PC-9 (cell line): ENCODE results near the gene STOML1. TPM values are rescaled to one million over a fixed set of nuclear protein-coding genes. Genes with fewer than 3 reads are reported as not detected.

Experiments
- BruUV-seq: library from RNA; stranded (reverse); fragments of 400-500 nt; replicated peaks from 2 replicates; lab custom pipeline; 2021; lab: Mats Ljungman, UMichigan
- CTCF ChIA-PET: fragments of 300-600 bp; sonication (Branson Sonifier 250); formaldehyde crosslinking; loops from one replicate; lab custom pipeline; 2022; ENCODE audit warnings: antibody characterized with exemption; lab: Charles Lee
- POLR2A ChIA-PET: fragments of 300-600 bp; sonication (Branson Sonifier 250); formaldehyde crosslinking; loops from one replicate; lab custom pipeline; 2022; ENCODE audit warnings: antibody characterized with exemption; ENCODE audit not compliant: unreplicated experiment; lab: Charles Lee
- DNase-seq, 2 experiments: peaks; one replicate each; pipeline versions ENCODE4 v3.0.0 to v3.0.0-alpha.2; 2015 to 2022; ENCODE audit warnings: mixed read lengths in 1 of 2
- H2AFZ ChIP-seq: fragments of 200-600 bp; sonication (generic); 2 replicates; pipeline ENCODE4 v1.8.1; 2017; ENCODE audit warnings: antibody characterized with exemption
- H3F3A ChIP-seq: fragments of 200-600 bp; sonication (generic); 2 replicates; pipeline ENCODE4 v1.8.1; 2017; ENCODE audit warnings: antibody characterized with exemption, mild to moderate bottlenecking, low read depth; ENCODE audit not compliant: insufficient read depth
- H3K27ac ChIP-seq: fragments of 200-600 bp; sonication (generic); 2 replicates; pipeline ENCODE4 v1.6.1; 2016; ENCODE audit warnings: mixed run types
- H3K27me3 ChIP-seq: fragments of 200-600 bp; sonication (generic); 2 replicates; pipeline ENCODE4 v1.6.1; 2016; ENCODE audit warnings: low read depth, mixed run types; ENCODE audit not compliant: insufficient read depth
- H3K36me3 ChIP-seq: fragments of 200-600 bp; sonication (generic); 2 replicates; pipeline ENCODE4 v1.6.1; 2016; ENCODE audit warnings: low read depth, mixed run types
- H3K4me1 ChIP-seq: fragments of 200-600 bp; sonication (generic); replicated peaks from 2 replicates; pipeline ENCODE4 v1.6.1; 2016; ENCODE audit warnings: mixed run types; ENCODE audit not compliant: insufficient read depth
- H3K4me2 ChIP-seq: fragments of 200-600 bp; sonication (generic); 2 replicates; pipeline ENCODE4 v1.6.1; 2017; ENCODE audit warnings: mixed run types
- H3K4me3 ChIP-seq: fragments of 200-600 bp; sonication (generic); 2 replicates; pipeline ENCODE4 v1.6.1; 2016; ENCODE audit warnings: mixed run types
- H3K79me2 ChIP-seq: fragments of 200-600 bp; sonication (generic); 2 replicates; pipeline ENCODE4 v1.6.1; 2017; ENCODE audit warnings: low read depth, mixed run types
- H3K9me2 ChIP-seq: fragments of 200-600 bp; sonication (generic); 2 replicates; pipeline ENCODE4 v1.8.1; 2017; ENCODE audit warnings: mild to moderate bottlenecking; ENCODE audit not compliant: insufficient read depth
- H3K9me3 ChIP-seq: fragments of 200-600 bp; sonication (generic); 2 replicates; pipeline ENCODE4 v1.8.1; 2016; ENCODE audit warnings: low read depth; ENCODE audit not compliant: insufficient read depth
- H4K20me1 ChIP-seq: fragments of 200-600 bp; sonication (generic); 2 replicates; pipeline ENCODE4 v1.8.1; 2017; ENCODE audit not compliant: insufficient read depth
- CTCF ChIP-seq: fragments of 200-600 bp; sonication (generic); conservative IDR thresholded peaks from 2 replicates; pipeline ENCODE4 v1.6.1; 2017; ENCODE audit warnings: mixed run types, antibody characterized with exemption, mild to moderate bottlenecking, moderate library complexity
- EZH2 ChIP-seq: fragments of 200-600 bp; sonication (generic); IDR thresholded peaks from 2 replicates; pipeline ENCODE4 v1.8.0; 2017; ENCODE audit warnings: antibody characterized with exemption, low read depth
- intact Hi-C: fragments of 100-400 bp; cut with micrococcal nuclease; formaldehyde crosslinking; loops from one replicate; pipeline ENCODE4 v1.10.0; 2022; ENCODE audit not compliant: unreplicated experiment
- total RNA-seq: library from RNA; stranded (reverse); gene quantifications from 2 replicates; pipeline ENCODE4 v1.2.3, GENCODE V29; 2021

The STOML1 gene
- total RNA-seq, 1 experiment from 2014 or later: 6.1 TPM

- H3K4me2 ChIP-seq: peak overlapping the region; percentile 98
- CTCF ChIA-PET: interaction anchor here (0.6 kb wide), 1 partner anchor 1256 kb away, joined by 10 read pairs; no protein-coding TSS in a partner anchor
- peak overlapping the region; percentile 90; the same call in 1 of the 2 replicates for H3K27ac ChIP-seq
- no peaks in the 10 kb centered on the region for H3K9me3 ChIP-seq
- intact Hi-C loops: no loop called here
- peaks cover 48% of the 10 kb centered on the region for H3K36me3 ChIP-seq
- peaks cover 41% of the 10 kb centered on the region for H3K79me2 ChIP-seq
- no peak overlapping the region for H2AFZ ChIP-seq
- BruUV-seq: no TSS peak
- DNase-seq: no peak
- H4K20me1 ChIP-seq: 0 out of 2 replicates have a peak, but pooled peaks cover 4% of the 10 kb centered on the region
- no peak overlapping the region for H3K4me3 ChIP-seq
- no peaks in the 10 kb centered on the region for H3K27me3 ChIP-seq
- H3K9me2 ChIP-seq: no peaks in the 10 kb centered on the region
- H3K4me1 ChIP-seq: peaks cover 67% of the 10 kb centered on the region
- TF ChIP-seq EZH2 (no peak), CTCF (no peak)
- POLR2A ChIA-PET: no interaction called here
- peaks cover 50% of the 10 kb centered on the region for H3F3A ChIP-seq
These were observed 49.3 kb downstream of the STOML1 start for GRCh38 chr15:73942751-73943270.

GRCh38 chr15:73941871-73942635, 50.0 kb downstream of the STOML1 start:
- POLR2A ChIA-PET: interaction anchor here (0.5 kb wide), 1 partner anchor 418 kb away, joined by 3 read pairs; no protein-coding TSS in a partner anchor
- TF ChIP-seq CTCF: no peak
- no peak for TF ChIP-seq EZH2
- Histone ChIP-seq H3K36me3 (peaks cover 42% of the 10 kb centered on the region), H2AFZ (no peak overlapping the region), H3K79me2 (peaks cover 49% of the 10 kb centered on the region), H3K9me2 (no peaks in the 10 kb centered on the region), H3K4me1 (peaks cover 75% of the 10 kb centered on the region), H4K20me1 (0 out of 2 replicates have a peak, but pooled peaks cover 4% of the 10 kb centered on the region), H3K27me3 (no peaks in the 10 kb centered on the region), H3K4me3 (peak overlapping the region; percentile 25; the same call in 1 of the 2 replicates), H3F3A (peaks cover 52% of the 10 kb centered on the region), H3K27ac (peak overlapping the region; percentile 90), H3K4me2 (peak overlapping the region; percentile 98), H3K9me3 (no peaks in the 10 kb centered on the region)
- intact Hi-C loops: no loop called here
- peak; percentile 74 to 83 for DNase-seq
- no TSS peak for BruUV-seq
- CTCF ChIA-PET: no interaction called here

- TF ChIP-seq EZH2 (no peak), CTCF (no peak)
- TSS peak; percentile 69 for BruUV-seq
- H3K36me3 ChIP-seq: peaks cover 36% of the 10 kb centered on the region
- peaks cover 55% of the 10 kb centered on the region for H3K79me2 ChIP-seq
- H3K9me2 ChIP-seq: no peaks in the 10 kb centered on the region
- H2AFZ ChIP-seq: no peak overlapping the region
- peak overlapping the region; percentile 25; the same call in 1 of the 2 replicates for H3K4me3 ChIP-seq
- H4K20me1 ChIP-seq: 0 out of 2 replicates have a peak, but pooled peaks cover 4% of the 10 kb centered on the region
- H3K4me1 ChIP-seq: peaks cover 81% of the 10 kb centered on the region
- CTCF ChIA-PET: no interaction called here
- H3K4me2 ChIP-seq: peak overlapping the region; percentile 98
- peaks cover 58% of the 10 kb centered on the region for H3F3A ChIP-seq
- no peak for DNase-seq
- H3K27ac ChIP-seq: peak overlapping the region; percentile 90
- POLR2A ChIA-PET: interaction anchor here (0.5 to 0.6 kb wide), 2 partner anchors 14 to 419 kb away, joined by 3 read pairs; no protein-coding TSS in a partner anchor
- H3K9me3 ChIP-seq: no peaks in the 10 kb centered on the region
- intact Hi-C loops: no loop called here
- no peaks in the 10 kb centered on the region for H3K27me3 ChIP-seq
These were observed 50.6 kb downstream of the STOML1 start for GRCh38 chr15:73941449-73941848.
